DMS79 (cell line): ENCODE results near the gene DPP6.
A peak's percentile ranks its signal among the peaks of the same experiment; 100 is the strongest.

Experiments
- DNase-seq: peaks from one replicate; lab custom pipeline; 2025; lab: John Stamatoyannopoulos, UW

DPP6 gene

DNA sequence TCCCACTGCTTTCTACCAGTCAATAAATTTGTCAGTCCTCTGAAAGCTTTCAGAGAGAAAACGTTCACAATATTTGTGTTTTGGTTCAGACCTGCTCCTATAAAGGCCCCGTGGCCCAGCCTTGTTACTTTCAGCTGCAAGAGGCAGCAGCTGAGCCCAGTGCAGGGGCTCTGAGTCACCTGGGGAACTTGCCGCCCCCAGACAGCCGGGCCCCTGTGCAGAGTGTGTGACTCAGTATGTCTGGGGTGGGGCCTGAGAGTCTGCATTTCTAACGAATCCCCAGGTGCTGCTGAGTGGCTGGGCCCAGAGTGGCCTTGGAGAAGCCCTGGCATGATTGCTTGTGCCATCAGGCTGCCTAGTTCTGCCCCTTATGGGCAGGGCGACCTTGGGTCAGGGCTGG, 647.2 kb downstream of the DPP6 start:
- no peak for DNase-seq

- no peak for DNase-seq
Measured at GRCh38 chr7:154709840-154710520, 657.8 kb downstream of the DPP6 start.

DNA sequence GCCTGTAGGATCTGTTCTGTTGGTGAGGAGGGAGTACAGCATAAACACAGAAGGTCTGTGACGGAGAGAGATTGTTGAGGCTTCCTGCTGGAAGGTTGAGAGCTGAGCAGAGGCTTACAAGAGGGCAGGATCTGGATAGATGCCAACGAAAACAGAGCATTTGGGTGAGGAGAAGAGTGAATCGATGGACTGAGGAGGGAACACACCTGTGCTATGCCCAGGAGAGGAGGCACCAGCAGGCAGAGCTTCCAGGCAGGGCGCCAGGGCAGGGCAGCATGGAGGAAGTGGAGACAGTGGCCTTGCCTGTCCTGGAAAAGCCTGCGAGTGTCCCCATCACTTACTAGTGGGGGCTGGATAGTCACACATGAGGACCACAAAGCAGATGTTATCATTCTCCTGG, 667.8 kb downstream of the DPP6 start:
- DNase-seq, result peak; percentile 59

- DNase-seq, result no peak
Measured at GRCh38 chr7:154721086-154721485, 668.9 kb downstream of the DPP6 start.

- no peak for DNase-seq
Measured at GRCh38 chr7:154726368-154726767, 674.2 kb downstream of the DPP6 start.

DNA sequence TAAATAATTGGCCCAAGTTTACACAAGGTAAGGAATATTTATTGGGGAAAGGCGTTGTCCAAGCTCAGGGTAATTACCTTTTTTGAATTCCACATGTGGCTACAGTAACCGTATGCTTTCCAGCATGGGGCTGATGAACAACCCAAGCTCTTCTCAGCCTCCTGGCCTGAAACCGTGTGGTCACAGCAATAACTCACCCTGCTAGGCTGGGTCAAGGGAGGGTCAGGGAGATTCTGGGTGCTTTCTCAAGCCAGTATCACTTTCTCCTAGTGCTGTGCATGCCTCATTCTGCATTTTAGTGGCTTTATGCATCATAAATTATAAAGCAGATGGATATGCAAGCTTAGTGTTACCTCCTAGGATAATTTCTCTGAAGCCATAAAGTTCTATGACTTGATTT, 676.9 kb downstream of the DPP6 start:
- no peak for DNase-seq

DNA sequence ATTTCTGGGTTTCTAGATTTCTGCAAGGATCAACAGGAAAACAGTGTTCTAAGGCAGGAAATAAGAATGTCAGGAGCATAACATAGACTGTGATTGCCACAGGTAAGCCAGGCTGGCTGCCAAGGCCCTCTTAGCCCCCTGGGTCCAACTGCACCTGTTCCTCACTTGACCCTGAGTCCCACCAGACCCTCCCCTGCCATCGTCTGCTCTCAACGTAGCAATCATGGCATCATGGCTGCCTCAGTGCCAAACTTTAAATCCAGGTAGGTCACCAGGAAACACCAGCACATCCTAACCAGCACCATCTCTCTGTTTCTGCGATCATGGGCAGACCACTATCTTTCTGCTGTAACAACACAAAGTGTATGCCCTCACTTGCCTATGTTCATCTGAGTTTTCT, 683.6 kb downstream of the DPP6 start:
- no peak for DNase-seq

GRCh38 chr7:154736389-154736788, 684.2 kb downstream of the DPP6 start:
- no peak for DNase-seq

DNA sequence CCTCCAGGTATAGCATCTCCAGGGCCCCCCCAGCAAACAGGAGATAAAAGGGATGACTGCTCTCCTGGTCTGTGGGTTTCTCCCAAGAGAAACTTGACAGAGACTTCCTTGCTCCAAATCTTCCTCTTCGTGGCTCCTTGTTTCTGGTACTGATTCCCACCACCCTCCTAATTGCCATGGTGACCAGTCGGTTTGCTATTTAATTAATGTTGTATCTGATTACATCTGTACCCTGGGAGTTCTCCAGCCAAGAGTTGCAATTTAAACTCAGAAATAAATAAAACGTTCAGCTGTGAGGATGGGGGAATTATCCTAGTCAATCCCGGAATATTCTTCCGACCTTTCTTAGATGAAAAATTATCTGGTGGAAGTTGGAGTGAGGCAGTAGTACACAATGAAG, 686.0 kb downstream of the DPP6 start:
- no peak for DNase-seq

DNA sequence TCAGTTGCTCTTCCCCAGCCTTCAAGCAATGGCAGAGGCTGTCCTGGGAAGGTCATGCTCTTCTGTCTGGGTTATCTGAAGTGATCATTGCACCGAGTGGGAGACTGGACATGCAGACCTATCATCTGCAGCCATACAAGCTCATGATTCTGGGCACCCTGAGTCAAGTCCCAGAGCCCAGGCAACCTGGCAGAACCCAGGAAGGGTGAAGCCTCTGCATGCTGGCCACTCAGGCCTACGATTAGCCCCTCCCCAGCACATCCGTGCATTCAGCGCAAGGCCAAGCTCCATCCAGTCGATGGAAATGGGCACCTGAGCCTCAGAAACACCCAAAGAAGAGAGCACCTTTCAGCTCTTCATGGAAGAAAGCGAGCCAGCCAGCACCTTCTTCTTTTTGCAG, 688.9 kb downstream of the DPP6 start:
- DNase-seq, result no peak

DNA sequence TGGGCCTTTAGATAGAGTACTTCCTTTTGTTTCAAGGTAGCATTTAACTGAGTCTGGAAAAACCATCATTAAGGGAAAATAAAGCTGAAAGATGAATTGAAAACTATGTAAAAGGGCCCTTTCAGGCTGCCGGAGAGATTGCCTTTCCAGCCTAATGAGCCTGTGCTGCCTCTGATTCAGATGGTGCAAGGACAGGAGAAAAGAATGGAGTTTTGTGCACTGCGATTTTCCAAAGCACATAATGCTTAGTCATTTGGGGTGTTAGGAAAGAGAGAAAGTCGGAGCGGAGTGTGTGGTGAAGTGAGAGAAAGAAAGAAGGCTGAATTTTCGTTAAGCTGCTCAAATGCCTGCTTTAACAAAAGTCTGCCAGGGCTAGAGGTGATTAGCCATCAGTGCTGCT, 691.0 kb downstream of the DPP6 start:
- no peak for DNase-seq

DNA sequence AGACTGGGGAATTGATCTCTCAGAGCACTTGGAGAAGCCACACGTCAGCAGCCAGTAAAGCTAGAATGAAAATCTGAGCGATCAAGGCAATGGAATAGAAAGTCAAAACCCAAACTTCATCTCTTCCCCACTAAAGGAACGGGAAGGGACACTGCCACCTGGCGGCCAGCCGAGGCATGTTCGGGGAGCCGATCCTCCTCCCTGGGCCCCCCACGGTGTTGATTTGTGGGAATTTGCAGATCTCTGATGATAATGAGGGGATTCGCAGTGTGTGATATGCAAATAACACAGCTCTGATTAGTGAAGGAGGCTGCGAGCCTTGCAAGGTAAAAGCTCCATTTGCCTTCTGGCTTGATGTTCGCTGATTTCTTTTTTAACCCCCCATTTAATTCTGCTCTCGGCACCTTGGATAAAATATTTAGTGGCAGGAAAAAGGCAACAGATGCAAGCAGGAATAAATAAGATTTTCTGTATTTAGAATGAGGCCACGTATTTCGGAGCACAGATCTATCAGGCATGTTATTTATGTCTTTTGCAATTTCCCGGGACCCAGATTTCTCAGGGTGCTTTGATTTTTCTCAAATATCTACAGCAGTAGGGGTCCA, 692.2 kb downstream of the DPP6 start:
- no peak for DNase-seq

GRCh38 chr7:154744861-154745258, 692.7 kb downstream of the DPP6 start:
- no peak for DNase-seq

- no peak for DNase-seq
Measured at GRCh38 chr7:154746571-154747360, 694.6 kb downstream of the DPP6 start.

DNA sequence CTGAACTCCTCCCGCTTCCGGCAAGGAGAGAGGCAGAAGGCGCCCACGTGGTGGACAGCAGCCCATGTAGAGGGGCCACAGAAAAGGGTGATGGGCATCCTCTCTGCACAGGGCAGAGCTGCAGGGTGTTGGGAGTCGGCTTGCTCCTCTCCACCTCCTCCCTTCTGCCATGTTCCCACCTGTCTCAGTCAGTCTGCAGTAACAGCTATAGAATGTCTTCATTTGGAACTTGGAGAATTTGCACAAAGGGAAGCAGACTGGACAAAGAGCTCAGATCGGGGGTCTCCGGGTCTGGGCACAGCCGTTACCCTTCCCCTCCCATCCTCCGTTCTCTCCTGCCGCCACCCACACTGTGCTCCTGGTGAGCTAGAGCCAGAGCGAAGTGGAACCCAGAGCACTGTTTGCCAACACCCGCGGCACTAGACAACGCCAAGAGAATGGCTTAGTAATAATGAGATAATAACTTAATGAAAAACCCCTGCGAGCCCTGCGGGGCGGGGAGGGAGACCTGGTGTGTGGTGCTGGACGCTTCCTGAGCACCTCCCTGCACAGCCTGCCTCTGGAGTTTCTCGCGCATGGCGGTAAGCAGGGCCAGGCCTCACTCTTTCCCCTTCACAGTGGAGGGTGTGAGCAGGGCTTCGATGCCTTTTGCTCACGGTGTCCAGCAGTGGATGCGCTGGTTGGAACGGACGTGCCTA, 696.0 kb downstream of the DPP6 start:
- DNase-seq, result no peak

DNA sequence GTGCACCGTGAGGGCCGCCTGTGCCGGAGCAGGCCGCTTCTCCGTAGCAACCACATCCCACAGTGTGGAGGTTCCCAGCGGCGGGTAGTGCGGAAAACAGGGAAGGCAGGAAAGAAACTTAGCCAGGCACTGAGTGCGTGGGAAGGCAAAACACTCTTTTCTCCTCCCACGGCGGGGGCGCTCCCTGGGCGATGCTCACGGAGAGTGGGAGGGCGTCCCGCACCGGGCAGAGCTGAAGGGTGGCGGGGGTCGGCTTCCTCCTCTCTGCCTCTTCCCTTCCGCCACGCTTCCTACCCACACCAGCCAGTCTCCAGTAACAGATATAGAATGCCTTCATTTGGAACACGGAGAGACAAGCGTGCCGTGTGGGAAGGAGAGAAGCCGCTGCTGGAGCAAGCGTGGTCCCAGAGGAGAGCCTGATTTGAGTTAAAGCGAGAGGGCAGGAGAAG, 698.2 kb downstream of the DPP6 start:
- no peak for DNase-seq

DNA sequence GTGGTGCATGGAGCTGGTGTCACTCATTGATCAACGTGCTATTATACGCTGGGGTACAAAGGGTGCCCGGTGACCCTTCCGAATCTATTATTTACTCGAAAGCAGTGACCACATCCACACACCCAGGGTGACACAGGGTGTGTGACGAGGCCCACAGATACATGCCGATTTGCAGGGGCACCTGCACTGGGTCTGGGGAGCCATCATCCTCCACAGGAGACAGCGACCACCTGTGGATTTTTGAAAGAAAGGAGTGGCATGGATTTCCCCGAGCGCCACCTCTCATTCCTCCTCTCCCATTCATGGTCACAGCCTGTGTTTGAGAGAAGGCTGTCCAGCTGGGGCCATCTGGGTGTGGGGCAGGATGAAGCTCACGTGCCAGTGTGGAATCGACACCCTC, 701.0 kb downstream of the DPP6 start:
- no peak for DNase-seq

- no peak for DNase-seq
Measured at GRCh38 chr7:154757756-154758155, 705.6 kb downstream of the DPP6 start.

GRCh38 chr7:154759989-154760388, 707.8 kb downstream of the DPP6 start:
- DNase-seq, result no peak

DNA sequence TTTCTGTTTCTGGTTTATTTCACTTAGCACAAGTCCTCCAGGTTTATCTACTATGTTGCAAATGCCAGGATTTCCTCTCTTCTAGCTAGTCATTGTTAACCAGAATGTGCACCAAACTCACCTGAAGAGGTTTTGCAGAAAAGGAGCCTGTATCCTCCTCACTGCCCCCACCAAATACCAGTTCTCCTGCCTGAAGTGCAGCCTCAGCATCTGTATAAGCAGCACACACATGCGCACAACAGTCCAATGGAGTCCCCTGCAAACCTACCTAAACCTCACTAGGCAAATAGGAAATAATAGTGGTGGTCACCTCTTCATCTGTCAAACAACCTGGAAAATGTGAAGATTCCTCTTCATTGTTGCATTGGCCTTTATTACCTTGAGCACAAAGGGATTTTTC, 712.9 kb downstream of the DPP6 start:
- DNase-seq, result no peak

GRCh38 chr7:154767142-154767541, 714.9 kb downstream of the DPP6 start:
- no peak for DNase-seq

DNA sequence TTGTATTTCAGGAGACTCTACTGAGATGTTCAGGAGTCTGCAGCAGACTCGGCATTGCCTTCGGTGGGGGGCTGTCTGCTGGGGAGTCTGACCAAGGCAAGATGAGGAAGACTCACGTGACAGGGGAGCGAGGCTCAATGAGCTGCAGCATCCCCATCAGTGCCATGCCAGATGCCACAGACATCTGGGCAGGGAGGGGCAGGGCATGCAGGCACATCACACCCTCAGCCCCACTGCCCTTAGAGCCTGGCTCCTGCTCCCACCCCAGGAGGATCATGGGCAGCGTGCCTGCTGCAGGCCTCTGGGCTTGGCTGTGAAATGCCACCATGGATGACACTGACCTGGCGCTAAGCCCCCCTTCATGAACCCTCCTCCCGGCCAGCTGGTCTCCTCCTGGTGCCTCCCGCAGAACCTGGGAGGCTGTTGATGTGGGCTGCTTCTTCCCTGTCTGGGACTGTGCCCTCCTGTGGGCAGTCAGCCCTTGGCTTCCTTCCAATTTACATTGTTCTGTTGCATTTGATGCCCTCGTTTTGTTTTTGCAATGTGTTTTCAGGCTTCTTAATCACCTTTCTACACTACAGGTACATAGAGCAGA, 715.7 kb downstream of the DPP6 start:
- DNase-seq, result no peak
